Measurements from ENCODE around the gene NRXN3.
"Not testable (repeated sequence)": the region's sequence is repeated elsewhere in the genome, so short reads cannot be mapped to it uniquely, and the experiment has no call there.

The NRXN3 gene

GRCh38 chr14:78985668-78986381, 815.7 kb downstream of the NRXN3 start:
- H3K27ac Mint-ChIP-seq: no peak overlapping the region

DNA sequence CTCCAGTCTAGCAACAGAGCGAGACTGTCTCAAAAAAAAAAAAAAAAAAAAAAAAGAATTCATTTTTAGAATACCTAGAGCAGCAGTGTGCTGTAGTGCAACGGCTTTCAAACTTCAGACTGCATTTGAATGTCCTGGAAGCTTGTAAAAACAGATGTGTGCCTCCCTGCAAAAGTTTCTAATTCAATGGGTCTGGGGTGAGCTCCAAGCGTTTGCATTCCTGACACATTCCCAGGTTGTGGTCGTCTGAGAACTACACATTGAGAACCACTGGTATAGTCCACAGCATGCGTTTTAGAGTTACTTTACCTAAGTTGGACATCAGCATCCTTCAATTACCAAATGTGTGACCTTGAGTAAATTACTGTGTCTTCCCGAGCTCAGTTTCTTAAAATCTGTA, 816.8 kb downstream of the NRXN3 start:
- Mint-ChIP-seq H3K4me3 (no peak overlapping the region), H3K27ac (no peak overlapping the region), H3K4me1 (ENCODE audit: low read depth) (no peaks in the 10 kb centered on the region), H3K36me3 (ENCODE audit: low read depth) (no peaks in the 10 kb centered on the region), H3K27me3 (ENCODE audit: low read depth) (no peaks in the 10 kb centered on the region), H3K9me3 (no peaks in the 10 kb centered on the region)

More at GRCh38 chr14:78985668-78986381, 815.7 kb downstream of the NRXN3 start:
- no peaks in the 10 kb centered on the region for H3K9me3 Mint-ChIP-seq
- H3K4me3 Mint-ChIP-seq: no peak overlapping the region
- H3K4me1 Mint-ChIP-seq (ENCODE audit: low read depth): no peaks in the 10 kb centered on the region
- no peaks in the 10 kb centered on the region for H3K36me3 Mint-ChIP-seq (ENCODE audit: low read depth)
- no peaks in the 10 kb centered on the region for H3K27me3 Mint-ChIP-seq (ENCODE audit: low read depth)

DNA sequence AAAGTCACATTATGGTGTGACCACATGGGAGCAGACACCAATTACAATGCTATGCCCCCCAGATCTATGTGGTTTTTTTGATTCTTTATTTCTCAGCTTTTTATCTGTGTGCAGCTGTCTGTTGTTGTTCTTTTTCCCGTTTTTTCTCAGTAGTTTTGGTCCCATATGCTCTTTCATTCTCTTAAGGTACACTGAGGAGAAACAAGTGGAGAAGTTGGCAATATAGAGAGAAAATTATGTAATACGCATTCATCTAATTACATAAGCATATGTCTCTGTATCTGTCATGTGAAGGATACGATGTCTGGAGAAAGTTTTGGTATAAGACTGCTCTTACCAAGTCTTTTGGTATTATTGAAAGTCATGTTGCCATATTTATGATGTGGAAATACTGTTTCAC, 819.0 kb downstream of the NRXN3 start:
- no peak overlapping the region for H3K4me3 Mint-ChIP-seq
- no peaks in the 10 kb centered on the region for H3K9me3 Mint-ChIP-seq
- no peaks in the 10 kb centered on the region for H3K27me3 Mint-ChIP-seq (ENCODE audit: low read depth)
- H3K4me1 Mint-ChIP-seq (ENCODE audit: low read depth): no peaks in the 10 kb centered on the region
- H3K36me3 Mint-ChIP-seq (ENCODE audit: low read depth): no peaks in the 10 kb centered on the region
- H3K27ac Mint-ChIP-seq: no peak overlapping the region

GRCh38 chr14:78992867-78993266, 822.7 kb downstream of the NRXN3 start:
- Mint-ChIP-seq H3K9me3 (no peaks in the 10 kb centered on the region), H3K36me3 (ENCODE audit: low read depth) (no peaks in the 10 kb centered on the region), H3K4me1 (ENCODE audit: low read depth) (no peaks in the 10 kb centered on the region), H3K27me3 (ENCODE audit: low read depth) (no peaks in the 10 kb centered on the region), H3K4me3 (no peak overlapping the region), H3K27ac (no peak overlapping the region)

GRCh38 chr14:78997811-78998210, 827.6 kb downstream of the NRXN3 start:
- Mint-ChIP-seq H3K36me3 (ENCODE audit: low read depth) (no peaks in the 10 kb centered on the region), H3K27me3 (ENCODE audit: low read depth) (no peaks in the 10 kb centered on the region), H3K27ac (no peak overlapping the region), H3K4me1 (ENCODE audit: low read depth) (no peaks in the 10 kb centered on the region), H3K9me3 (no peaks in the 10 kb centered on the region), H3K4me3 (no peak overlapping the region)

- Mint-ChIP-seq H3K4me1 (ENCODE audit: low read depth) (no peaks in the 10 kb centered on the region), H3K4me3 (no peak overlapping the region), H3K27me3 (ENCODE audit: low read depth) (no peaks in the 10 kb centered on the region), H3K36me3 (ENCODE audit: low read depth) (no peaks in the 10 kb centered on the region), H3K27ac (no peak overlapping the region), H3K9me3 (no peaks in the 10 kb centered on the region)
These were observed 839.1 kb downstream of the NRXN3 start for GRCh38 chr14:79009286-79009685.

- no peaks in the 10 kb centered on the region for H3K36me3 Mint-ChIP-seq (ENCODE audit: low read depth)
- no peaks in the 10 kb centered on the region for H3K4me1 Mint-ChIP-seq (ENCODE audit: low read depth)
- H3K27me3 Mint-ChIP-seq (ENCODE audit: low read depth): no peaks in the 10 kb centered on the region
- no peak overlapping the region for H3K27ac Mint-ChIP-seq
- H3K9me3 Mint-ChIP-seq: no peaks in the 10 kb centered on the region
- H3K4me3 Mint-ChIP-seq: no peak overlapping the region
These were observed 841.1 kb downstream of the NRXN3 start for GRCh38 chr14:79011091-79011919.

DNA sequence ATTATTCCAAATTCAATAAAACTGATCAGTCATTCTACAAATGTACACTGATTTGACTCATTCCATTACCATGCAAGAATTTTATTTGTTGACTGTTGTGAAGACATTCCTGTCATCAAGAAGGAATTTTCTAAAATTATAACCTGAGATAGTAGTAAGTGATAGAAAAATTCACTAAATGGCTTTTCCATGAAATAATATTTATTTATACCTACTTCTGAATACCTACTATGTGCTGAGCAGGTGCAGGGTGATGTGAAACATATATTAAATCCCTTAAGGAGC, 841.7 kb downstream of the NRXN3 start:
- no peak overlapping the region for H3K27ac Mint-ChIP-seq
- H3K27me3 Mint-ChIP-seq (ENCODE audit: low read depth): no peaks in the 10 kb centered on the region
- H3K4me1 Mint-ChIP-seq (ENCODE audit: low read depth): no peaks in the 10 kb centered on the region
- H3K36me3 Mint-ChIP-seq (ENCODE audit: low read depth): no peaks in the 10 kb centered on the region
- no peak overlapping the region for H3K4me3 Mint-ChIP-seq
- no peaks in the 10 kb centered on the region for H3K9me3 Mint-ChIP-seq

GRCh38 chr14:79016828-79017505, 846.8 kb downstream of the NRXN3 start:
- H3K27ac Mint-ChIP-seq: no peak overlapping the region
- no peak overlapping the region for H3K4me3 Mint-ChIP-seq
- H3K9me3 Mint-ChIP-seq: no peaks in the 10 kb centered on the region
- no peaks in the 10 kb centered on the region for H3K27me3 Mint-ChIP-seq (ENCODE audit: low read depth)
- H3K36me3 Mint-ChIP-seq (ENCODE audit: low read depth): no peaks in the 10 kb centered on the region
- no peaks in the 10 kb centered on the region for H3K4me1 Mint-ChIP-seq (ENCODE audit: low read depth)

- Mint-ChIP-seq H3K36me3 (ENCODE audit: low read depth) (no peaks in the 10 kb centered on the region), H3K27me3 (ENCODE audit: low read depth) (no peaks in the 10 kb centered on the region), H3K4me1 (ENCODE audit: low read depth) (no peaks in the 10 kb centered on the region), H3K4me3 (no peak overlapping the region), H3K27ac (no peak overlapping the region), H3K9me3 (no peaks in the 10 kb centered on the region)
These were observed 847.4 kb downstream of the NRXN3 start for GRCh38 chr14:79017561-79017960.

- Mint-ChIP-seq H3K4me3 (no peak overlapping the region), H3K4me1 (ENCODE audit: low read depth) (no peaks in the 10 kb centered on the region), H3K36me3 (ENCODE audit: low read depth) (no peaks in the 10 kb centered on the region), H3K27ac (no peak overlapping the region), H3K9me3 (no peaks in the 10 kb centered on the region), H3K27me3 (ENCODE audit: low read depth) (no peaks in the 10 kb centered on the region)
These were observed 848.7 kb downstream of the NRXN3 start for GRCh38 chr14:79018836-79019235.

- H3K36me3 Mint-ChIP-seq (ENCODE audit: low read depth); H3K9me3 Mint-ChIP-seq; H3K27me3 Mint-ChIP-seq (ENCODE audit: low read depth); H3K4me1 Mint-ChIP-seq (ENCODE audit: low read depth); H3K4me3 Mint-ChIP-seq; H3K27ac Mint-ChIP-seq: not testable (repeated sequence)
These were observed 849.7 kb downstream of the NRXN3 start for GRCh38 chr14:79019898-79020297.

GRCh38 chr14:79021766-79022165, 851.6 kb downstream of the NRXN3 start:
- Mint-ChIP-seq H3K27me3 (ENCODE audit: low read depth) (no peaks in the 10 kb centered on the region), H3K4me3 (no peak overlapping the region), H3K27ac (no peak overlapping the region), H3K9me3 (no peaks in the 10 kb centered on the region), H3K36me3 (ENCODE audit: low read depth) (no peaks in the 10 kb centered on the region), H3K4me1 (ENCODE audit: low read depth) (no peaks in the 10 kb centered on the region)

GRCh38 chr14:79027138-79027537, 857.0 kb downstream of the NRXN3 start:
- no peak overlapping the region for H3K4me3 Mint-ChIP-seq
- no peaks in the 10 kb centered on the region for H3K4me1 Mint-ChIP-seq (ENCODE audit: low read depth)
- H3K36me3 Mint-ChIP-seq (ENCODE audit: low read depth): no peaks in the 10 kb centered on the region
- no peaks in the 10 kb centered on the region for H3K9me3 Mint-ChIP-seq
- H3K27ac Mint-ChIP-seq: no peak overlapping the region
- H3K27me3 Mint-ChIP-seq (ENCODE audit: low read depth): no peaks in the 10 kb centered on the region

DNA sequence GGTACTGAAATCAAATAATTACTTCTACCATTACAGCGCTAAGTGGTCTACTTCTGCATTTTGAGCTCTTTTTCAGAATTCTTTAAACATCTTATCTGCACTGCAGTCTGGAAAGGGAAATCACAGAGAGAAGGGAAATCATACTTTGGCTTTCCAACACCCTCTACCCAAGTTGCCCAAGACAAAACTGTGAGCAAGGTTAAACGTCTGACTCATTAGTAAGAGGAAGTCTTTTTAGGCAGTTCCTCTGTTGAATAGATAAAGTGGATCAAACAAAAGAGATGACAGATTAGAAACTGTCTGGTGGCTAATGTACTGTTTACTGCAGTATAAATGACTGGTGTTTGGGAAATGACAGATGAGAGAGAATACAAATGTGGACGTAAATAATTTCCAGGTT, 858.1 kb downstream of the NRXN3 start:
- Mint-ChIP-seq H3K27me3 (ENCODE audit: low read depth) (no peaks in the 10 kb centered on the region), H3K9me3 (no peaks in the 10 kb centered on the region), H3K27ac (no peak overlapping the region), H3K36me3 (ENCODE audit: low read depth) (no peaks in the 10 kb centered on the region), H3K4me1 (ENCODE audit: low read depth) (no peaks in the 10 kb centered on the region), H3K4me3 (no peak overlapping the region)
